Stomach (tissue), 9 donors: ENCODE data around the gene CLCA4. TPM values are rescaled to one million over a fixed set of nuclear protein-coding genes. Genes with fewer than 3 reads are reported as not detected.

Experiments used
- DNase-seq, 2 donors: peaks; one replicate each; pipeline versions ENCODE4 v3.0.0 to v3.0.0-alpha.2; 2013 to 2019
- H3K27ac ChIP-seq, 5 donors: fragments of 200-600 bp in 4 of 5; sonication (generic) in 4 of 5; one replicate each; pipeline ENCODE4 v1.5.1; 2013 to 2019; ENCODE audit warnings: mild to moderate bottlenecking in 1 of 5, moderate library complexity in 1 of 5
- H3K27me3 ChIP-seq, 3 donors: fragments of 200-600 bp; sonication (generic); one replicate each; pipeline ENCODE4 v1.5.1; 2017 to 2019; ENCODE audit warnings: mixed run types in 1 of 3
- H3K36me3 ChIP-seq, 4 donors: fragments of 200-600 bp; sonication (generic); 1 replicate in 3 of 4; 2 replicates in 1 of 4; pipeline ENCODE4 v1.5.1; 2016 to 2019
- H3K4me1 ChIP-seq, 4 donors: fragments of 200-600 bp; sonication (generic); one replicate each; pipeline ENCODE4 v1.5.1; 2016 to 2019
- H3K4me3 ChIP-seq, 4 donors: fragments of 200-600 bp; sonication (generic) in 3 of 4; one replicate each; pipeline ENCODE4 v1.5.1; 2016 to 2019; ENCODE audit warnings: mild to moderate bottlenecking in 1 of 4
- H3K9me3 ChIP-seq, 4 donors: fragments of 200-600 bp; sonication (generic); one replicate each; pipeline ENCODE4 v1.5.1; 2016 to 2019
- EP300 ChIP-seq: sonication (generic); formaldehyde crosslinking; IDR thresholded peaks from one replicate; pipeline ENCODE4 v1.6.1; 2017; ENCODE audit warnings: antibody characterized with exemption
- POLR2A ChIP-seq, 4 donors: fragments of 450-650 bp; IDR thresholded peaks; one replicate each; pipeline ENCODE4 v1.6.1; 2016; ENCODE audit warnings: antibody characterized with exemption in 4 of 4, control low read depth in 2 of 4, mild to moderate bottlenecking in 1 of 4, moderate library complexity in 1 of 4
- POLR2AphosphoS5 ChIP-seq, 3 donors: sonication (generic); formaldehyde crosslinking; IDR thresholded peaks; one replicate each; pipeline ENCODE4 v1.6.1; 2016; ENCODE audit warnings: antibody characterized with exemption in 3 of 3
- WGBS, 5 donors: extraction: QIAGEN DNeasy Blood & Tissue Kit in 3 of 5; methylation state at CpG; one replicate each; pipeline versions ENCODE4 v1.1.5 to v1.1.7; 2013 to 2018; 5-methylcytosine and 5-hydroxymethylcytosine counted together
- intact Hi-C: fragments of 100-400 bp; cut with DNase I; formaldehyde crosslinking; loops from one replicate; pipeline ENCODE4 v1.15.1; 2023; ENCODE audit warnings: low total_unique reads
- polyA plus RNA-seq, 3 donors: library from polyadenylated mRNA; stranded (reverse); fragments of 200-250 nt; gene quantifications; one replicate each; pipeline ENCODE4 v1.2.3, GENCODE V29; 2013
- total RNA-seq, 5 donors: library from RNA; depleted of rRNA; stranded (reverse); fragments of >200 nt; gene quantifications; one replicate each; pipeline versions ENCODE4 v1.1.0 to v1.2.3, GENCODE V29; 2014 to 2016
- TF ChIP-seq, protein P1 (sequence below), 7 experiments: fragments of 450-650 bp in 4 of 7; fragments of 200-600 bp in 3 of 7; sonication (generic) in 3 of 7; IDR thresholded peaks; one replicate each; pipeline ENCODE4 v1.5.1; 2016 to 2019; ENCODE audit warnings: antibody characterized with exemption in 7 of 7, control low read depth in 2 of 7, mild to moderate bottlenecking in 1 of 7
- donor health status: healthy with polysubstance abuse.
- donor health status: Bipolar disorder and iron deficiency.
- donor health status: healthy.

The CLCA4 gene
- total and polyA plus RNA-seq, 8 donors: 0.46 to 142 (median 1.1) TPM; not detected in 5

DNA sequence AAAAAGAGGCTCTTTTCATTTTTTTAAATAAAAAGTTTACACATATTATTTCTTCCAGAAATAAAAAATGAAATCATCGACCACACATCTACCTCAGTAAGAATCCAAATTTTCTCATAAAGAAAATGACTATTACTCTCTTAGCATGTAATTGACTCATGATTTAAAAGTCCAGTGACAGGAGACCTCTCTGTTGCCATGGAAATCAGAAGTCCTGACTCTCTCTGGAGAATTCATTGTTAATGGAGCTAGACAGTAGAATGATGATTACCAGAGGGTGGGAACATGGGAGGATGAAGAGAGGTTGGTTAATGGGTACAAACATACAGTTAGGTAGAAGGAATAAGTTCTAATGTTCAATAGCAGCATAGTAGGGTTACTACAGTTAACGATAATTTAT, 5.0 kb upstream of the CLCA4 start:
- 84 to 94% (median 94%) methylated on average over 2 of the region's 2 CpGs for WGBS, 5 donors
- H3K9me3 ChIP-seq: no peaks in the 10 kb centered on the region
- no peaks in the 10 kb centered on the region for H3K4me1 ChIP-seq
- H3K36me3 ChIP-seq: no peaks in the 10 kb centered on the region
- no peak for DNase-seq
- H3K27me3 ChIP-seq: no peaks in the 10 kb centered on the region
- no peak for TF ChIP-seq EP300
- no peak for TF ChIP-seq POLR2AphosphoS5 (IDR thresholded peaks at IDR 0.05)
- TF ChIP-seq POLR2A (IDR thresholded peaks at IDR 0.05): no peak
- TF ChIP-seq, protein P1, sequence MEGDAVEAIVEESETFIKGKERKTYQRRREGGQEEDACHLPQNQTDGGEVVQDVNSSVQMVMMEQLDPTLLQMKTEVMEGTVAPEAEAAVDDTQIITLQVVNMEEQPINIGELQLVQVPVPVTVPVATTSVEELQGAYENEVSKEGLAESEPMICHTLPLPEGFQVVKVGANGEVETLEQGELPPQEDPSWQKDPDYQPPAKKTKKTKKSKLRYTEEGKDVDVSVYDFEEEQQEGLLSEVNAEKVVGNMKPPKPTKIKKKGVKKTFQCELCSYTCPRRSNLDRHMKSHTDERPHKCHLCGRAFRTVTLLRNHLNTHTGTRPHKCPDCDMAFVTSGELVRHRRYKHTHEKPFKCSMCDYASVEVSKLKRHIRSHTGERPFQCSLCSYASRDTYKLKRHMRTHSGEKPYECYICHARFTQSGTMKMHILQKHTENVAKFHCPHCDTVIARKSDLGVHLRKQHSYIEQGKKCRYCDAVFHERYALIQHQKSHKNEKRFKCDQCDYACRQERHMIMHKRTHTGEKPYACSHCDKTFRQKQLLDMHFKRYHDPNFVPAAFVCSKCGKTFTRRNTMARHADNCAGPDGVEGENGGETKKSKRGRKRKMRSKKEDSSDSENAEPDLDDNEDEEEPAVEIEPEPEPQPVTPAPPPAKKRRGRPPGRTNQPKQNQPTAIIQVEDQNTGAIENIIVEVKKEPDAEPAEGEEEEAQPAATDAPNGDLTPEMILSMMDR (IDR thresholded peaks at IDR 0.05): no peak
- H3K4me3 ChIP-seq: no peak overlapping the region
- intact Hi-C loops: no loop called here
- H3K27ac ChIP-seq: no peak overlapping the region

DNA sequence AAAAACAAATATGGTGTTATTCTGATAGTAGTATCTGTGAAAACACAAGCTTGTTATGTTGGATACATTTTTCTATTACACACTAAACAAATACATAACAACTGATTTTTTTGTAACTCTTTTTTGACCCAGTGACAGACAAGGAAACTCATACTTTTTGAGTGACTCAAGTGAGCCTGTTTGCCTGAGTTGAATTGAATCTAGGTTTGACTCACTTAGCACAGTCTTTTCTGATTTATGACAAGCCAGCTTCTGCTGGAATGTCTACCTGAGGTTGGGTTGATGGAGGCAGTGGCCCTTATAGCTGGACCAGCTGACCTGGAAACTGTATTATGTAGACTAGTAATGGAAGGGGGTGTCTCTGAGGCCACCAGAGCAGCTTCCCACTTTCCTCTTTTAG, 4.2 kb upstream of the CLCA4 start:
- no peak overlapping the region for H3K4me3 ChIP-seq
- H3K4me1 ChIP-seq: no peaks in the 10 kb centered on the region
- no peaks in the 10 kb centered on the region for H3K36me3 ChIP-seq
- TF ChIP-seq, protein P1 (IDR thresholded peaks at IDR 0.05): no peak
- intact Hi-C loops: no loop called here
- no peak overlapping the region for H3K27ac ChIP-seq
- H3K27me3 ChIP-seq: no peaks in the 10 kb centered on the region
- H3K9me3 ChIP-seq: no peaks in the 10 kb centered on the region
- DNase-seq: no peak

DNA sequence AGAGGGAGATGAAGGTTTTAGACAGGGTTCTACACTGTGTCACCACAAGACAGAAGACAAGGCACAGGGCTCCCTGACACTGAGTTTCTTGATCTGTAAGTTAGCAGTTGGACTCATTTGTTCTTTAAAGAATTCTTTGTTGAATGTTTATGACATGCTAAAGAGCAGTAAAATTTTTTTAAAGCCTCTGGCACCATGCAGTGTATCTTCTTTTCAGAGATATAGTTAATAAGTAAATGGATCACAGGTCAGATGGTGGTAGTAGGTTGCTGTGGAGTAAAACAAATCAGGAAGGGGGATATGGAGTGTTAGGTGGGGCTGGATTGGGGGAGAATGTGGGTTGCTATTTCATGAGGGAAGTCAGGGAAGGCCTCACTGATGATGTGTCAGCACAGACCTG, 2.0 kb downstream of the CLCA4 start:
- no peaks in the 10 kb centered on the region for H3K36me3 ChIP-seq
- H3K4me3 ChIP-seq: no peak overlapping the region
- H3K4me1 ChIP-seq: no peaks in the 10 kb centered on the region
- peaks cover 0 to 10% (median 0%) of the 10 kb centered on the region in 4 donors for H3K9me3 ChIP-seq
- H3K27me3 ChIP-seq: no peaks in the 10 kb centered on the region
- intact Hi-C loops: no loop called here
- TF ChIP-seq POLR2AphosphoS5 (IDR thresholded peaks at IDR 0.05) (no peak), POLR2A (IDR thresholded peaks at IDR 0.05) (no peak), EP300 (no peak)
- TF ChIP-seq, protein P1 (IDR thresholded peaks at IDR 0.05): no peak
- no peak overlapping the region for H3K27ac ChIP-seq
- no peak for DNase-seq

DNA sequence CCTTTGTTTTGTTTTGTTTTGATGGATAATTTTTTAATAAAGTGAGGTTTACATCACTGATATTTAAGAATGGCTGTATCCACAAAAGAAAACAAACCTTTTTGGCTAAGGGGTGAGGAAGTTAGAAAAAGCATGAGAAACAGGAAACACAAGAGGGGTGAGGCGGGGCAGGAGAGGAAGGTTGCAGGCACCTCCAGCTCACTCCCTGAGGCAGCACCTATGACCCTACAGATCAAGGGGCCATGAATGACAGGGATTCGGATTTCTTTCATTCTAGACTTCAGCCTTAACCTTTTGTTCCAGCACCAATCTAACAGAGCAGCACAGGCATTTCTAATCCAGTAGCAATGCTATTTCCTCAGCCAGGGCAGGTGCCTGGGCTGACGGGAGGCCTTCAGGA, 4.4 kb downstream of the CLCA4 start:
- TF ChIP-seq, protein P1 (IDR thresholded peaks at IDR 0.05): no peak
- no peak for TF ChIP-seq POLR2A (IDR thresholded peaks at IDR 0.05)
- TF ChIP-seq POLR2AphosphoS5 (IDR thresholded peaks at IDR 0.05): no peak
- TF ChIP-seq EP300: no peak
- no peak for DNase-seq
- H3K9me3 ChIP-seq: peaks cover 0 to 10% (median 0%) of the 10 kb centered on the region in 4 donors
- WGBS, 5 donors: 59 to 81% (median 73%) methylated on average over 3 of the region's 3 CpGs
- H3K27me3 ChIP-seq: no peaks in the 10 kb centered on the region
- no peaks in the 10 kb centered on the region for H3K4me1 ChIP-seq
- intact Hi-C loops: no loop called here
- H3K36me3 ChIP-seq: no peaks in the 10 kb centered on the region
- no peak overlapping the region for H3K4me3 ChIP-seq
- H3K27ac ChIP-seq: no peak overlapping the region

DNA sequence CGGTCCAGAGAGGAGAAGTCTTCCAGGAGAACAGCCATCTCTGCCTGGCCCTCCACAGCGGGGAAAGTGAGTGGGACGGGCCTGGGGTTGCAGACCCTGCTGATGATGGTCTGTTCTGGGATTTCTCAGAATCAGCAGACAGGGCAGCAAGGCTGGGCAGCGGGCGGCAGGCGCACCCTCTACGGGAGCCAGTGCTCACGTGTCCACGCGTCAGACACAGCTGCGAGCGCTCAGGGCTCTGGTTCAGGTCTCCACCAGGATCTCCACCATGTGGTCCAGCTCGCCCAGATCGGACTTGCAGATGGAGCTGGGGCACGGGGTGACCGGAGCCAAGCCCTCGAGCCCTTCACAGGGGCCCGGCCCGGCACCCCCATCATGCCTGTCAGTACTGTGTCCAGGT, 5.5 kb downstream of the CLCA4 start:
- intact Hi-C loops: no loop called here
- no peak for DNase-seq
- WGBS, 5 donors: 89 to 99% (median 98%) methylated on average over 17 to 19 of the region's 19 CpGs
- Histone ChIP-seq H3K4me3 (no peak overlapping the region), H3K27me3 (no peaks in the 10 kb centered on the region), H3K9me3 (peaks cover 0 to 10% (median 1%) of the 10 kb centered on the region in 4 donors), H3K36me3 (no peaks in the 10 kb centered on the region), H3K4me1 (no peaks in the 10 kb centered on the region), H3K27ac (no peak overlapping the region)
- TF ChIP-seq EP300 (no peak), POLR2A (IDR thresholded peaks at IDR 0.05) (no peak), POLR2AphosphoS5 (IDR thresholded peaks at IDR 0.05) (no peak)
- TF ChIP-seq, protein P1 (IDR thresholded peaks at IDR 0.05): no peak
